ENCODE data around the gene ARTN.

DNA sequence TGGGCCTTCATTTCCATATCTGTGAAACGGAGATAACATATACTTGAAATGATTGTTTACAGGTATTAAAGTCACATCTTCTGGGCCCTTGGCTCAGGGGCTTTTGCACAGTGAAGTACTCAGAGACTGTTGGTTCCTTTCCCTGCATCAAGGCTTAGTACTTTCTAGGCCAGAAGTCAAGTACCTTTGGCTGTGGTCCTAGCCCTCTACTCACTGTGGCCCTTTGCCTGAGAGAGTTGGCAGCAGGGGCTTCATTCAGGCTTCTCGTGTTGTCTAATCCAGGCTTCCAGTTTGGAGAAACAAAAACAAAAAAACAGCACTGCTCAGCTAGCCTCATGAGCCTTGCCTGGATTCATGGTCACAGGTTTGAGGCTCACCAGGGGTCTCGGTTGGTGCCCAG, 28.1 kb downstream of the ARTN start:
- TF ChIP-seq POLR2A (IDR thresholded peaks at IDR 0.05) = no peak
- TF ChIP-seq, protein P1, sequence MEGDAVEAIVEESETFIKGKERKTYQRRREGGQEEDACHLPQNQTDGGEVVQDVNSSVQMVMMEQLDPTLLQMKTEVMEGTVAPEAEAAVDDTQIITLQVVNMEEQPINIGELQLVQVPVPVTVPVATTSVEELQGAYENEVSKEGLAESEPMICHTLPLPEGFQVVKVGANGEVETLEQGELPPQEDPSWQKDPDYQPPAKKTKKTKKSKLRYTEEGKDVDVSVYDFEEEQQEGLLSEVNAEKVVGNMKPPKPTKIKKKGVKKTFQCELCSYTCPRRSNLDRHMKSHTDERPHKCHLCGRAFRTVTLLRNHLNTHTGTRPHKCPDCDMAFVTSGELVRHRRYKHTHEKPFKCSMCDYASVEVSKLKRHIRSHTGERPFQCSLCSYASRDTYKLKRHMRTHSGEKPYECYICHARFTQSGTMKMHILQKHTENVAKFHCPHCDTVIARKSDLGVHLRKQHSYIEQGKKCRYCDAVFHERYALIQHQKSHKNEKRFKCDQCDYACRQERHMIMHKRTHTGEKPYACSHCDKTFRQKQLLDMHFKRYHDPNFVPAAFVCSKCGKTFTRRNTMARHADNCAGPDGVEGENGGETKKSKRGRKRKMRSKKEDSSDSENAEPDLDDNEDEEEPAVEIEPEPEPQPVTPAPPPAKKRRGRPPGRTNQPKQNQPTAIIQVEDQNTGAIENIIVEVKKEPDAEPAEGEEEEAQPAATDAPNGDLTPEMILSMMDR (IDR thresholded peaks at IDR 0.05) = no peak
- no peak for TF ChIP-seq EP300 (IDR thresholded peaks at IDR 0.05)

All from ovary (tissue), 3 donors.